Measurements from ENCODE around the gene GJA4. TPM values are rescaled to one million over a fixed set of nuclear protein-coding genes. Genes with fewer than 3 reads are reported as not detected.

Gene GJA4
- total and polyA plus RNA-seq, 7 donors, result 0.60 to 14.7 (median 7.2) TPM; not detected in 1

GRCh38 chr1:34781071-34781843, 11.5 kb upstream of the GJA4 start, which contains the start of gene GJB3:
Gene GJB3 (plus strand): TSS chr1:34781214. CDS start chr1:34784763, 3,549 bp downstream.
- peak within 1 kb of the TSS in 3 of 4 donors; percentile 24 to 35 (median 27) for H3K4me3 ChIP-seq
- intact Hi-C loops (cut with DNase I), result no loop called here
- TF ChIP-seq EP300 (IDR thresholded peaks at IDR 0.05), result no peak
- no peak for TF ChIP-seq POLR2A (IDR thresholded peaks at IDR 0.05)
- H3K4me1 ChIP-seq, result peaks cover 0 to 14% (median 12%) of the 10 kb centered on the region in 4 donors
- no peaks in the 10 kb centered on the region for H3K9me3 ChIP-seq
- peak; percentile 50 for DNase-seq
- 1 to 3% methylated on average over 62 of the region's 62 CpGs for WGBS, 2 donors
- H3K27ac ChIP-seq, result no peak within 1 kb of the TSS
- no peaks in the 10 kb centered on the region for H3K36me3 ChIP-seq
- H3K27me3 ChIP-seq, result peaks cover 26 to 64% (median 37%) of the 10 kb centered on the region in 3 donors

DNA sequence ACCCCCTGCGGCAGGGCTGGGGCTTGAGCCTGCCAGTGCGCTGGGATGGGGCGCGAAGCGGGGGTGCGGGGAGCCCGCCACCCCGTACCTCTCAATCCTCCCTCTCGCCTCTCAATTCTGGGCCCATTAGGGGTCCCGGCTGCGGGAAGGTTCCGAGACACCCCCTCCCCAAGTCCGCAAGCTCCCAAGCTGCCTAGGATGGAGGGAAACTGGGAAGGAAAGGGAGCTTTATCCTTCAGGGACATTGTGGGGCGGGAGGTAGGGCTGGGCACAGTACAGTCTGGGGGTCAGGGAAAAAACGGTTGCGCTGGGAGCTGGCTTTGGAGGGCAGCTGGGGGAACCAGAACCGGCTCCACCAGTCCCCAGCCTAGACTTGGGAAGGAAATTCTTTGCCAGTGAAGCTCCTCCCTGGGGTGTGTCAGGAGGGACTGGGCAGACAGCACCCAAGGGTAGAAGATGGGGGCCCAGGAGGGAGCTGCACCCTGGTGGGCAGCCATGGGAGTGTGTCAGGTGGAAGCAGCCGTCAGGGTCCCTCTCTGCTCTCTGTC, 10.9 kb upstream of the GJA4 start:
- Histone ChIP-seq H3K36me3 (no peaks in the 10 kb centered on the region), H3K27me3 (peaks cover 26 to 60% (median 37%) of the 10 kb centered on the region in 3 donors), H3K4me3 (peak overlapping the region in 3 of 4 donors; percentile 24 to 35 (median 27)), H3K27ac (no peak overlapping the region), H3K4me1 (peaks cover 0 to 14% (median 12%) of the 10 kb centered on the region in 4 donors), H3K9me3 (no peaks in the 10 kb centered on the region)
- 3 to 8% methylated on average over 18 of the region's 18 CpGs for WGBS, 2 donors
- TF ChIP-seq, protein P1, sequence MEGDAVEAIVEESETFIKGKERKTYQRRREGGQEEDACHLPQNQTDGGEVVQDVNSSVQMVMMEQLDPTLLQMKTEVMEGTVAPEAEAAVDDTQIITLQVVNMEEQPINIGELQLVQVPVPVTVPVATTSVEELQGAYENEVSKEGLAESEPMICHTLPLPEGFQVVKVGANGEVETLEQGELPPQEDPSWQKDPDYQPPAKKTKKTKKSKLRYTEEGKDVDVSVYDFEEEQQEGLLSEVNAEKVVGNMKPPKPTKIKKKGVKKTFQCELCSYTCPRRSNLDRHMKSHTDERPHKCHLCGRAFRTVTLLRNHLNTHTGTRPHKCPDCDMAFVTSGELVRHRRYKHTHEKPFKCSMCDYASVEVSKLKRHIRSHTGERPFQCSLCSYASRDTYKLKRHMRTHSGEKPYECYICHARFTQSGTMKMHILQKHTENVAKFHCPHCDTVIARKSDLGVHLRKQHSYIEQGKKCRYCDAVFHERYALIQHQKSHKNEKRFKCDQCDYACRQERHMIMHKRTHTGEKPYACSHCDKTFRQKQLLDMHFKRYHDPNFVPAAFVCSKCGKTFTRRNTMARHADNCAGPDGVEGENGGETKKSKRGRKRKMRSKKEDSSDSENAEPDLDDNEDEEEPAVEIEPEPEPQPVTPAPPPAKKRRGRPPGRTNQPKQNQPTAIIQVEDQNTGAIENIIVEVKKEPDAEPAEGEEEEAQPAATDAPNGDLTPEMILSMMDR (IDR thresholded peaks at IDR 0.05), result no peak
- TF ChIP-seq POLR2A (IDR thresholded peaks at IDR 0.05) (peak in 1 of 2 donors; percentile 42), EP300 (IDR thresholded peaks at IDR 0.05) (no peak), POLR2AphosphoS5 (IDR thresholded peaks at IDR 0.05) (no peak)
- intact Hi-C loops (cut with DNase I), result no loop called here
- peak; percentile 40 for DNase-seq

DNA sequence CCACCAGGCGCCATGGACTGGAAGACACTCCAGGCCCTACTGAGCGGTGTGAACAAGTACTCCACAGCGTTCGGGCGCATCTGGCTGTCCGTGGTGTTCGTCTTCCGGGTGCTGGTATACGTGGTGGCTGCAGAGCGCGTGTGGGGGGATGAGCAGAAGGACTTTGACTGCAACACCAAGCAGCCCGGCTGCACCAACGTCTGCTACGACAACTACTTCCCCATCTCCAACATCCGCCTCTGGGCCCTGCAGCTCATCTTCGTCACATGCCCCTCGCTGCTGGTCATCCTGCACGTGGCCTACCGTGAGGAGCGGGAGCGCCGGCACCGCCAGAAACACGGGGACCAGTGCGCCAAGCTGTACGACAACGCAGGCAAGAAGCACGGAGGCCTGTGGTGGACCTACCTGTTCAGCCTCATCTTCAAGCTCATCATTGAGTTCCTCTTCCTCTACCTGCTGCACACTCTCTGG, 8.0 kb upstream of the GJA4 start:
- no peaks in the 10 kb centered on the region for H3K9me3 ChIP-seq
- H3K36me3 ChIP-seq, result no peaks in the 10 kb centered on the region
- no peak overlapping the region for H3K4me3 ChIP-seq
- peaks cover 0 to 14% (median 12%) of the 10 kb centered on the region in 4 donors for H3K4me1 ChIP-seq
- peaks cover 26 to 46% (median 36%) of the 10 kb centered on the region in 3 donors for H3K27me3 ChIP-seq
- intact Hi-C loops (cut with DNase I), result loop anchor here (5.0 kb wide), 1 partner anchor 83 kb away; no protein-coding TSS in a partner anchor
- peak; percentile 61 for DNase-seq
- no peak overlapping the region for H3K27ac ChIP-seq
- TF ChIP-seq POLR2AphosphoS5 (IDR thresholded peaks at IDR 0.05) (no peak), EP300 (IDR thresholded peaks at IDR 0.05) (no peak), POLR2A (IDR thresholded peaks at IDR 0.05) (no peak)
- TF ChIP-seq, protein P1 (IDR thresholded peaks at IDR 0.05), result no peak
- WGBS, 2 donors, result 92 to 93% methylated on average over 28 of the region's 28 CpGs

- no peak overlapping the region for H3K27ac ChIP-seq
- H3K4me1 ChIP-seq, result peaks cover 0 to 14% (median 12%) of the 10 kb centered on the region in 4 donors
- no peaks in the 10 kb centered on the region for H3K9me3 ChIP-seq
- DNase-seq, result peak; percentile 33
- WGBS, 2 donors, result 85 to 89% methylated on average over 22 of the region's 22 CpGs
- TF ChIP-seq, protein P1 (IDR thresholded peaks at IDR 0.05), result no peak
- intact Hi-C loops (cut with DNase I), result loop anchor here (5.0 kb wide), 1 partner anchor 82 kb away; no protein-coding TSS in a partner anchor
- peaks cover 26 to 40% (median 30%) of the 10 kb centered on the region in 3 donors for H3K27me3 ChIP-seq
- H3K4me3 ChIP-seq, result no peak overlapping the region
- no peaks in the 10 kb centered on the region for H3K36me3 ChIP-seq
These were observed 7.4 kb upstream of the GJA4 start for GRCh38 chr1:34785231-34785874.

All from sigmoid colon (tissue), 7 donors.